ENCODE data around the gene SPATA33. TPM values are rescaled to one million over a fixed set of nuclear protein-coding genes. Genes with fewer than 3 reads are reported as not detected.

Gene SPATA33
- total RNA-seq, 1 donor from 2014 or later = 3.6 TPM

DNA sequence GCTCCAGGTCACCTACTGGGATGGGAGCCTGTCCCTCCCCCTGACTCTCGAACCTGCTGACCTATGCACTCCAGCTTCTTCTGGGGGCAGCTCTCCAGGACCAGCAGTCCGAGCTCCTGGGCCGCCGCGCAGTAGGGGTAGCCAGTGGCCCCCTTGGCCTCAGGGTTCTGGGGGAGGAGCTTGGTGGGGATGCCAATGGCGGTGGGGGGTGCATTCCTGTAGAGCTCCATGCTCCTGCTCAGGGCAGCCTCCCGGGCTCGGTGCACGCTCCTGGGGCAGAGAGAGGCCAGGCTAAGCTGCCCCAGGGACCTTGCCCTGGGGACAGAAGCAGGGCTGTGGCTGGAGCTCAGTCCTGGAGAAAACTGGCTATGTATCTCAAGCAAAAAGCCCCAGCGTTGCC, 51.5 kb downstream of the SPATA33 start:
- Histone ChIP-seq H3K27ac (replicated peaks) (no peak overlapping the region), H3K9me3 (replicated peaks) (no peaks in the 10 kb centered on the region), H3K36me3 (no peaks in the 10 kb centered on the region), H3K4me3 (no peak overlapping the region), H3K4me1 (peaks cover 21% of the 10 kb centered on the region), H3K27me3 (ENCODE audit: low read depth) (peaks cover 14% of the 10 kb centered on the region)
- intact Hi-C loops (cut with micrococcal nuclease) = no loop called here
- DNase-seq = no peak
- TF ChIP-seq, protein P1, sequence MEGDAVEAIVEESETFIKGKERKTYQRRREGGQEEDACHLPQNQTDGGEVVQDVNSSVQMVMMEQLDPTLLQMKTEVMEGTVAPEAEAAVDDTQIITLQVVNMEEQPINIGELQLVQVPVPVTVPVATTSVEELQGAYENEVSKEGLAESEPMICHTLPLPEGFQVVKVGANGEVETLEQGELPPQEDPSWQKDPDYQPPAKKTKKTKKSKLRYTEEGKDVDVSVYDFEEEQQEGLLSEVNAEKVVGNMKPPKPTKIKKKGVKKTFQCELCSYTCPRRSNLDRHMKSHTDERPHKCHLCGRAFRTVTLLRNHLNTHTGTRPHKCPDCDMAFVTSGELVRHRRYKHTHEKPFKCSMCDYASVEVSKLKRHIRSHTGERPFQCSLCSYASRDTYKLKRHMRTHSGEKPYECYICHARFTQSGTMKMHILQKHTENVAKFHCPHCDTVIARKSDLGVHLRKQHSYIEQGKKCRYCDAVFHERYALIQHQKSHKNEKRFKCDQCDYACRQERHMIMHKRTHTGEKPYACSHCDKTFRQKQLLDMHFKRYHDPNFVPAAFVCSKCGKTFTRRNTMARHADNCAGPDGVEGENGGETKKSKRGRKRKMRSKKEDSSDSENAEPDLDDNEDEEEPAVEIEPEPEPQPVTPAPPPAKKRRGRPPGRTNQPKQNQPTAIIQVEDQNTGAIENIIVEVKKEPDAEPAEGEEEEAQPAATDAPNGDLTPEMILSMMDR (IDR thresholded peaks at IDR 0.05; ENCODE audit: borderline replicate concordance) = no peak

DNA sequence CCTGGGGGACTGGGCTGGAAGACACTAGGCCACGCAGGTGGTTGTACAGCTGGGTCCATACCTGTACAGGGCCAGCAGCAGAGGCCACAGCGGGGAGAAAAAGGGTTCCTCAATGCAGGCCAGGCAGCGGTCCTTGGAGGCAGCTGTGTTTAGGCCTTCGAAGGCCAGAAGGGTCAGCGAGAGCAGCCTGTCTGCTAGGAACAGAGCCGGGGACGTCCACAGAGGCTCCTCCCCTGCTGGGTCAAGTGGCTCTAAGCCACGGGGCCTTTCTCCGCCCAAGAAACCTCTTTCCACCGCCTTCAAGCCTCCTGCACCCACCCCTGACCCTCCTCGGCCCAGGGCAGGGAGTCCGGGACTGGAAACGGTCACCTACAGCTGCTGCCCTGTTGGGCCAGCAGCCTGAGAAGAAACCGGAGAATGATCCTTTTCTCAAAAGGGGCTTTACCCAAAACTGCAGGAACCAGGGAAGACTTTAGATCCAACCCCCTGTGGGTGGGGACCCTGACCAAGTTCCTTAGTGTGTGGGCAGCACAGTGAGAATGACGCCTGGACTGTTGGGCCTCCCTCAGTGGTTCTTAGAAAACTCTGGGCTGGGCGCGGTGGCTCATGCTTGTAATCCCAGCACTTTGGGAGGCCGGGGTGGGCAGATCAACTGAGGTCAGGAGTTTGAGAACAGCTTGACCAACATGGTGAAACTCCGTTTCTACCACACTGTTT, 52.2 kb downstream of the SPATA33 start:
- TF ChIP-seq, protein P1 (IDR thresholded peaks at IDR 0.05; ENCODE audit: borderline replicate concordance) = no peak
- peaks cover 17% of the 10 kb centered on the region for H3K27me3 ChIP-seq (ENCODE audit: low read depth)
- intact Hi-C loops (cut with micrococcal nuclease) = no loop called here
- no peak for DNase-seq
- no peaks in the 10 kb centered on the region for H3K9me3 ChIP-seq (replicated peaks)
- H3K4me1 ChIP-seq = peaks cover 21% of the 10 kb centered on the region
- no peaks in the 10 kb centered on the region for H3K36me3 ChIP-seq
- no peak overlapping the region for H3K4me3 ChIP-seq
- H3K27ac ChIP-seq (replicated peaks) = no peak overlapping the region

DNA sequence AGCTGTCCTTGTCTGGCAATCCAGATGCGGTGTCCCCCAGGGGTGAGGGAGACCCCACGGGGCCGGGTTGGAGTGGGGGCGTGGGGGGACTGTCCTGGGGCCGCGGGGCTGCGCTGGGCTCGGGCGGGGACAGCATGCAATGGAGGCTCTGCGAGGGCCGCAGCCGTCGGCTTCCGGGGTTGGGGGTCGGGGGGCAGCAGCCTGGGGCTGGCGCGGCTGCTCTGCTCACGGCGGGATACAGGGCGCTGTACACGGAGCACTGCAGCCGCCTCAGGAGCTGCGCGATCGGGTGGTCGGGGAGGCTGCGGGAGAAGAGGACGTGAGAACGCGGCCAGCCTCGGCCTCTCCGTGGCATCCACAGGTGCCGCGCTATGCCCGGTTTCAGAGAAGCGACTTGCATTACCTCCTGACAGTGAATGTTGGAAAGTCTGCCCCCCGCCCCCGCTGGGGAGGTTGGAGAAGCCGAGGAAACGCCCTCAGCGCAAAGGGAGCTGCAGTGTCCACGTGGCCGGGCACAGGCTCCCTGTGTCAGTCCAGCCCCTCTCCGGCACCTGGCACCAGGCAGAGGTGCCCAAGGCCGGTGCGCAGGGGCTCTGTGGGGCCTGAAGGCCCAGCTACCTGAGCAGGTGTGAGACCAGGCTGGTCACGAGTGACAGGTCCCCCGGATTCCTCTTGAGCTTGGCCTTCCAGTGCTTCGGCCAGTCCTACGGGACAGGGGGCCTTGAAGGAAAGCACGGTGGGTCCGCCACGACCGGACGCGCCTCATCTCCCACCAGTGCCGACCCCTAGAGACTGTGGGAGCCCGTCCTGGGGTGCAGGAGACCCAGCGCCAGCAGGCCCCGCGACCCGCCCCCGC, 53.3 kb downstream of the SPATA33 start:
- TF ChIP-seq, protein P1 (IDR thresholded peaks at IDR 0.05; ENCODE audit: borderline replicate concordance) = no peak
- intact Hi-C loops (cut with micrococcal nuclease) = no loop called here
- Histone ChIP-seq H3K4me1 (peaks cover 20% of the 10 kb centered on the region), H3K4me3 (no peak overlapping the region), H3K27ac (replicated peaks) (no peak overlapping the region), H3K27me3 (ENCODE audit: low read depth) (peaks cover 17% of the 10 kb centered on the region), H3K9me3 (replicated peaks) (no peaks in the 10 kb centered on the region), H3K36me3 (no peaks in the 10 kb centered on the region)
- DNase-seq = no peak

DNA sequence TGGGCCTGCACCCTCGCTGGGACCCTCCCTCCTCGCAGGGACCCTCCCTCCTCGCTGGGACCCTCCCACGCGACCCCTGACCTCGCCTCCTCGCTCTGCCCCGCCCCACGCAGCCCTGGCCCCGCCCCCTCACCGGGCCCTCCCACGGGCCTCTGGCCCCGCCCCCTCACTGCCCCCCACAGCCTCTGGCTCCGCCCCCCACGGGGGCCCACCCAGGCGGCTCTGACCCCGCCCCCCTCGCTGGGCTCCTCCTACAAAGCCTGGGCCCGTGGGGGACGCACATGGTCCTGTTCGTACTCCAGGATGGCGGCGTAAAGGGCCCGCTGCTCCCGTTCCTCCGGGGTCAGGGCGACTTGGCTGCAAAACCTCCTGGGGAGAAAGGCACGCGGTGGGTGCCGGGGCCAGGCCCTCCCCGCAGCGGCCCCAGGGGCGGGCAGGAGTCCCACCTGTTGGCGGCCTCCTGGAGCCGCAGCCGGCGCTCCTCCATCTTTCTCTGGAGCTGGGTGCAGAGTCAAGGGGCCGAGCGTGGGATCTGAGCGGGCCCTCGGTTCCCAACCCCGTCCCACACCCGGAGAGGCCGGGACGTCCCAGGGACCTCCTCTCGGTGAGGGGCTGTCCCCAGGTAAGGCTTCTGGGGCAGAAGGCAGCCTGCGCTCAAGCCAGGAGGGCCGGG, 54.1 kb downstream of the SPATA33 start:
- Histone ChIP-seq H3K4me1 (peaks cover 16% of the 10 kb centered on the region), H3K36me3 (no peaks in the 10 kb centered on the region), H3K9me3 (replicated peaks) (no peaks in the 10 kb centered on the region), H3K4me3 (peak overlapping the region; percentile 29), H3K27ac (replicated peaks) (no peak overlapping the region), H3K27me3 (ENCODE audit: low read depth) (peaks cover 17% of the 10 kb centered on the region)
- TF ChIP-seq, protein P1 (IDR thresholded peaks at IDR 0.05; ENCODE audit: borderline replicate concordance) = no peak
- intact Hi-C loops (cut with micrococcal nuclease) = no loop called here
- no peak for DNase-seq

DNA sequence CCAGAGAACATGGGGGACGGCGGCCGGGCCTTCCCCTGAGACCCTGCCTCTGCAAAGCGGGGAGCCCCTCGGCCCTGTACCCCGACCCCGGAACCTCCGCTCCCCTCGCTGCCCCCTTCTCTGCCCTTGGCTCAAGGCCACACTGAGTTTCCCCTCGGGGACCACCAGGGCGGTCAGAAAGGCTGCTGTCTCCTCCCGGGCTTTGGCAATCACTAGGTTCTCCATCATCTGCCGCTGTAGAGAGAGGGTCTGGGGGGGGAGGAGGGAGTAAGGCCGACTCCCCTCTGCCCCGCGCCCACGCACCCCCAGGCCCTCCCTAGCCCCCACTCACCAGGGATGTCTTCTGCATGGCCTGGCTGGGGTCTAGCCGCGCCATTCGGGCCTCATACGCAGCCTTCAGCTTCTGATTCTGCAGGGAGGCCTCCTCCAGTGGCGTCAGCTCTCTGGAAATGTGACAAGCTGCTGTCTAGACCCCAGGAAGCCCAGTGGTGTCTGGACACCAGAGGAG, 54.7 kb downstream of the SPATA33 start:
- H3K4me3 ChIP-seq = peak overlapping the region; percentile 29
- peaks cover 17% of the 10 kb centered on the region for H3K27me3 ChIP-seq (ENCODE audit: low read depth)

More for the DNA sequence above, 54.7 kb downstream of the SPATA33 start:
- H3K9me3 ChIP-seq (replicated peaks) = no peaks in the 10 kb centered on the region
- TF ChIP-seq, protein P1 (IDR thresholded peaks at IDR 0.05; ENCODE audit: borderline replicate concordance) = no peak
- H3K4me1 ChIP-seq = peaks cover 16% of the 10 kb centered on the region
- intact Hi-C loops (cut with micrococcal nuclease) = no loop called here
- H3K36me3 ChIP-seq = no peaks in the 10 kb centered on the region
- no peak for DNase-seq
- H3K27ac ChIP-seq (replicated peaks) = no peak overlapping the region

All from left ventricle myocardium inferior (tissue), 1 donor.